Mesothelial cell of epicardium (in vitro differentiated cells): ENCODE measurements around the gene SLC25A48. TPM values are rescaled to one million over a fixed set of nuclear protein-coding genes. Genes with fewer than 3 reads are reported as not detected.

Experiments used
- DNase-seq, 2 experiments: peaks; one replicate each; pipeline ENCODE4 v3.0.0; 2021; ENCODE audit warnings: low spot score in 2 of 2; ENCODE audit not compliant: unreplicated experiment in 2 of 2
- H3K27ac Mint-ChIP-seq: 2 replicates; pipeline ENCODE4 v1.8.0; 2021; ENCODE audit warnings: mixed read lengths
- H3K27me3 Mint-ChIP-seq: 2 replicates; pipeline ENCODE4 v1.8.0; 2021; ENCODE audit warnings: low read depth, mixed read lengths
- H3K36me3 Mint-ChIP-seq: 2 replicates; pipeline ENCODE4 v1.8.0; 2021; ENCODE audit warnings: mixed read lengths
- H3K4me1 Mint-ChIP-seq: 2 replicates; pipeline ENCODE4 v1.8.0; 2021; ENCODE audit warnings: mixed read lengths
- H3K4me3 Mint-ChIP-seq: 2 replicates; pipeline ENCODE4 v1.8.0; 2021; ENCODE audit warnings: mild to moderate bottlenecking, moderate library complexity, mixed read lengths
- H3K9me3 Mint-ChIP-seq: 2 replicates; pipeline ENCODE4 v1.8.0; 2021; ENCODE audit warnings: mixed read lengths
- CTCF ChIP-seq: fragments of 200-600 bp; sonication (generic); IDR thresholded peaks from one replicate; pipeline ENCODE4 v1.5.0; 2021; ENCODE audit warnings: antibody characterized with exemption; ENCODE audit not compliant: unreplicated experiment
- microRNA-seq: library from miRNA; unstranded; fragments of <30 nt; microRNA quantifications from one replicate; pipeline ENCODE4 v1.2.0, GENCODE V29; 2021; ENCODE audit warnings: inconsistent platforms, mixed read lengths
- total RNA-seq: library from RNA; stranded (reverse); gene quantifications from 3 replicates; pipeline ENCODE4 v1.2.1, GENCODE V29; 2021

SLC25A48 gene
- total RNA-seq, 1 donor from 2014 or later = 1.5 TPM

- TF ChIP-seq CTCF = no peak
Measured at GRCh38 chr5:135921388-135921787, 86.9 kb downstream of the SLC25A48 start.

GRCh38 chr5:135930029-135930948, 95.8 kb downstream of the SLC25A48 start:
- peak overlapping the region; percentile 76 for H3K4me3 Mint-ChIP-seq
- peak overlapping the region; percentile 9 for H3K27ac Mint-ChIP-seq
- no peaks in the 10 kb centered on the region for H3K36me3 Mint-ChIP-seq
- peaks cover 5% of the 10 kb centered on the region for H3K4me1 Mint-ChIP-seq
- H3K9me3 Mint-ChIP-seq = no peaks in the 10 kb centered on the region
- peaks cover 65% of the 10 kb centered on the region for H3K27me3 Mint-ChIP-seq
- no peak for TF ChIP-seq CTCF
- peak; percentile 36 to 64 for DNase-seq

More at GRCh38 chr5:135921388-135921787, 86.9 kb downstream of the SLC25A48 start:
- Mint-ChIP-seq H3K4me1 (no peaks in the 10 kb centered on the region), H3K27ac (no peak overlapping the region), H3K4me3 (no peak overlapping the region), H3K27me3 (peaks cover 72% of the 10 kb centered on the region), H3K36me3 (no peaks in the 10 kb centered on the region), H3K9me3 (no peaks in the 10 kb centered on the region)
- DNase-seq = no peak

- H3K27me3 Mint-ChIP-seq = peaks cover 61% of the 10 kb centered on the region
- peaks cover 5% of the 10 kb centered on the region for H3K4me1 Mint-ChIP-seq
- H3K36me3 Mint-ChIP-seq = no peaks in the 10 kb centered on the region
- no peak for TF ChIP-seq CTCF
- DNase-seq = peak in 1 of 2 experiments; percentile 41
- peak overlapping the region; percentile 9 for H3K27ac Mint-ChIP-seq
- no peaks in the 10 kb centered on the region for H3K9me3 Mint-ChIP-seq
- peak overlapping the region; percentile 76 for H3K4me3 Mint-ChIP-seq
Measured at GRCh38 chr5:135930949-135931295, 96.5 kb downstream of the SLC25A48 start.

GRCh38 chr5:135934939-135935338, 100.5 kb downstream of the SLC25A48 start:
- TF ChIP-seq CTCF = no peak
- DNase-seq = no peak
- peaks cover 5% of the 10 kb centered on the region for H3K4me1 Mint-ChIP-seq
- no peak overlapping the region for H3K4me3 Mint-ChIP-seq
- no peaks in the 10 kb centered on the region for H3K9me3 Mint-ChIP-seq
- no peak overlapping the region for H3K27ac Mint-ChIP-seq
- no peaks in the 10 kb centered on the region for H3K36me3 Mint-ChIP-seq
- H3K27me3 Mint-ChIP-seq = peaks cover 29% of the 10 kb centered on the region

GRCh38 chr5:135937245-135937911, 102.9 kb downstream of the SLC25A48 start:
- no peak overlapping the region for H3K27ac Mint-ChIP-seq
- H3K4me3 Mint-ChIP-seq = no peak overlapping the region
- H3K36me3 Mint-ChIP-seq = no peaks in the 10 kb centered on the region
- TF ChIP-seq CTCF = no peak
- DNase-seq = no peak
- peaks cover 9% of the 10 kb centered on the region for H3K27me3 Mint-ChIP-seq
- H3K4me1 Mint-ChIP-seq = no peaks in the 10 kb centered on the region
- no peaks in the 10 kb centered on the region for H3K9me3 Mint-ChIP-seq

Small RNA genes lying within 50 kb of the gene (microRNA-seq; reads per million reads assigned to microRNA genes)
- gene MIR5692C1 = not detected

Other genes starting within 250 kb of the SLC25A48 start
- not detected in 3 replicates for gene IL9, start 61.2 kb downstream of the SLC25A48 start, total RNA-seq
- gene LECT2, start 120.3 kb downstream of the SLC25A48 start, total RNA-seq = not detected in 3 replicates
- 339 to 354 TPM (median 345 TPM) in 3 replicates for gene TGFBI, start 194.3 kb downstream of the SLC25A48 start, total RNA-seq